ENCODE results near the gene FAM222A.
"Not testable (repeated sequence)": the region's sequence is repeated elsewhere in the genome, so short reads cannot be mapped to it uniquely, and the experiment has no call there.

Gene FAM222A

GRCh38 chr12:109687250-109687649, 26.4 kb upstream of the FAM222A start:
- no peak overlapping the region for H3K4me3 ChIP-seq (replicated peaks; ENCODE audit: insufficient read depth, low read length)
- peaks cover 6% of the 10 kb centered on the region for H3K27me3 ChIP-seq (ENCODE audit: insufficient read depth, poor library complexity, severe bottlenecking)
- DNase-seq (ENCODE audit: low read depth in 1 of 2, low spot score in 1 of 2) = no peak
- no peak for TF ChIP-seq GABPA (IDR thresholded peaks at IDR 0.05; ENCODE audit: low read depth)
- no peak overlapping the region for H3K27ac ChIP-seq (replicated peaks)

- TF ChIP-seq SPI1 (IDR thresholded peaks at IDR 0.05; ENCODE audit: borderline replicate concordance, low read depth) (no peak), GABPA (IDR thresholded peaks at IDR 0.05; ENCODE audit: low read depth) (no peak), REST (IDR thresholded peaks at IDR 0.05; ENCODE audit: insufficient replicate concordance, low read depth) (no peak), CTCF (IDR thresholded peaks at IDR 0.05; ENCODE audit: insufficient read depth, low read length) (no peak), POLR2AphosphoS5 (IDR thresholded peaks at IDR 0.05; ENCODE audit: low read depth) (no peak)
Measured at GRCh38 chr12:109689426-109689825, 24.2 kb upstream of the FAM222A start.

GRCh38 chr12:109693160-109693559, 20.5 kb upstream of the FAM222A start:
- no peak for DNase-seq (ENCODE audit: low read depth in 1 of 2, low spot score in 1 of 2)
- Histone ChIP-seq H3K27me3 (ENCODE audit: insufficient read depth, poor library complexity, severe bottlenecking) (peaks cover 4% of the 10 kb centered on the region), H3K4me3 (replicated peaks; ENCODE audit: insufficient read depth, low read length) (no peak overlapping the region), H3K27ac (replicated peaks) (no peak overlapping the region)
- TF ChIP-seq REST (IDR thresholded peaks at IDR 0.05; ENCODE audit: insufficient replicate concordance, low read depth) (no peak), POLR2AphosphoS5 (IDR thresholded peaks at IDR 0.05; ENCODE audit: low read depth) (no peak), SPI1 (IDR thresholded peaks at IDR 0.05; ENCODE audit: borderline replicate concordance, low read depth) (no peak), GABPA (IDR thresholded peaks at IDR 0.05; ENCODE audit: low read depth) (no peak), CTCF (IDR thresholded peaks at IDR 0.05; ENCODE audit: insufficient read depth, low read length) (no peak)

More at GRCh38 chr12:109689426-109689825, 24.2 kb upstream of the FAM222A start:
- Histone ChIP-seq H3K27me3 (ENCODE audit: insufficient read depth, poor library complexity, severe bottlenecking) (peaks cover 10% of the 10 kb centered on the region), H3K27ac (replicated peaks) (no peak overlapping the region), H3K4me3 (replicated peaks; ENCODE audit: insufficient read depth, low read length) (no peak overlapping the region)
- DNase-seq (ENCODE audit: low read depth in 1 of 2, low spot score in 1 of 2) = peak in 1 of 2 experiments; percentile 30

GRCh38 chr12:109693653-109694600, 19.7 kb upstream of the FAM222A start:
- TF ChIP-seq CTCF (IDR thresholded peaks at IDR 0.05; ENCODE audit: insufficient read depth, low read length) (no peak), REST (IDR thresholded peaks at IDR 0.05; ENCODE audit: insufficient replicate concordance, low read depth) (no peak), GABPA (IDR thresholded peaks at IDR 0.05; ENCODE audit: low read depth) (no peak), POLR2AphosphoS5 (IDR thresholded peaks at IDR 0.05; ENCODE audit: low read depth) (no peak), SPI1 (IDR thresholded peaks at IDR 0.05; ENCODE audit: borderline replicate concordance, low read depth) (no peak)
- H3K27ac ChIP-seq (replicated peaks) = no peak overlapping the region
- peaks cover 4% of the 10 kb centered on the region for H3K27me3 ChIP-seq (ENCODE audit: insufficient read depth, poor library complexity, severe bottlenecking)
- no peak overlapping the region for H3K4me3 ChIP-seq (replicated peaks; ENCODE audit: insufficient read depth, low read length)
- DNase-seq (ENCODE audit: low read depth in 1 of 2, low spot score in 1 of 2) = no peak

- H3K27ac ChIP-seq (replicated peaks); H3K27me3 ChIP-seq (ENCODE audit: insufficient read depth, poor library complexity, severe bottlenecking); DNase-seq (ENCODE audit: low read depth in 1 of 2, low spot score in 1 of 2); H3K4me3 ChIP-seq (replicated peaks; ENCODE audit: insufficient read depth, low read length): not testable (repeated sequence)
Measured at GRCh38 chr12:109694629-109695028, 19.0 kb upstream of the FAM222A start.
